Calu3 (cell line): ENCODE data around the gene ABCA4. TPM values are rescaled to one million over a fixed set of nuclear protein-coding genes. Genes with fewer than 3 reads are reported as not detected.
"Not testable (repeated sequence)": the region's sequence is repeated elsewhere in the genome, so short reads cannot be mapped to it uniquely, and the experiment has no call there.

Source experiments
- BruUV-seq: library from RNA; stranded (reverse); fragments of 400-500 nt; replicated peaks from 2 replicates; lab custom pipeline; 2021; lab: Mats Ljungman, UMichigan
- CTCF ChIA-PET: fragments of 300-600 bp; sonication (Branson Sonifier 250); formaldehyde crosslinking; loops from one replicate; lab custom pipeline; 2022; ENCODE audit warnings: antibody characterized with exemption; lab: Charles Lee
- DNase-seq: peaks from one replicate; pipeline ENCODE4 v3.0.0; 2022
- H3K27ac Mint-ChIP-seq: one replicate; pipeline ENCODE4 v1.8.0; 2022; ENCODE audit warnings: mixed read lengths; ENCODE audit not compliant: unreplicated experiment
- H3K27me3 Mint-ChIP-seq: one replicate; pipeline ENCODE4 v1.8.0; 2022; ENCODE audit warnings: mixed read lengths; ENCODE audit not compliant: unreplicated experiment
- H3K36me3 Mint-ChIP-seq: one replicate; pipeline ENCODE4 v1.8.0; 2022; ENCODE audit warnings: mild to moderate bottlenecking, moderate library complexity, mixed read lengths; ENCODE audit not compliant: insufficient read depth, unreplicated experiment
- H3K4me1 Mint-ChIP-seq: one replicate; pipeline ENCODE4 v1.8.0; 2022; ENCODE audit warnings: mild to moderate bottlenecking, low read depth, mixed read lengths; ENCODE audit not compliant: unreplicated experiment
- H3K4me3 Mint-ChIP-seq: one replicate; pipeline ENCODE4 v1.8.0; 2022; ENCODE audit warnings: mild to moderate bottlenecking, low read depth, moderate library complexity, mixed read lengths; ENCODE audit not compliant: unreplicated experiment
- H3K9me3 Mint-ChIP-seq: one replicate; pipeline ENCODE4 v1.8.0; 2022; ENCODE audit warnings: low read depth, mixed read lengths; ENCODE audit not compliant: unreplicated experiment
- CTCF ChIP-seq: fragments of 200-600 bp; IDR thresholded peaks from one replicate; pipeline ENCODE4 v1.8.0; 2022; ENCODE audit warnings: antibody characterized with exemption; ENCODE audit not compliant: unreplicated experiment
- intact Hi-C: fragments of 100-400 bp; cut with micrococcal nuclease; formaldehyde crosslinking; loops from one replicate; pipeline ENCODE4 v1.10.0; 2022; ENCODE audit not compliant: unreplicated experiment
- total RNA-seq: library from RNA; stranded (reverse); gene quantifications from 2 replicates; pipeline ENCODE4 v1.2.3, GENCODE V29; 2022

Gene ABCA4
- total RNA-seq, 1 experiment from 2014 or later: 0.31 TPM

DNA sequence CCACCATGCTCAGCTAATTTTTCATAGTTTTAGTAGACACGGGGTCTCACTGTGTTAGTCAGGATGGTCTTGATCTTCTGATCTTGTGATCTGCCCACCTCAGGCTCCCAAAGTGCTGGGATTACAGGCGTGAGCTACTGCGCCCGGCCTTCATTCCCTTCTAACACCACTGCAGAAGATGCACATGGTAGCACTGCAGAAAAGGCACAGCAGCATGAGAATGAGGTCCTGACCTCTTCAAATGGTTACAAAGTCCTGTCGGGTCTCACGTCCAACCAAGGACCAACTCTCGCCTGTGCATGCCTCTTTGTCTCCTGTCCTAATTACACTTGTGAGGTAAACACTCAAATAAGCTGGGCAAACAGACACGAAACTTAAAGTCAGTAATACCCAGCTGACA, 128.8 kb downstream of the ABCA4 start:
- no peak overlapping the region for H3K27ac Mint-ChIP-seq
- CTCF ChIA-PET: no interaction called here
- DNase-seq: no peak
- intact Hi-C loops: no loop called here
- peaks cover 29% of the 10 kb centered on the region for H3K27me3 Mint-ChIP-seq
- BruUV-seq: no TSS peak
- TF ChIP-seq CTCF: no peak
- H3K4me3 Mint-ChIP-seq: no peak overlapping the region
- H3K4me1 Mint-ChIP-seq: peaks cover 8% of the 10 kb centered on the region
- no peaks in the 10 kb centered on the region for H3K9me3 Mint-ChIP-seq
- H3K36me3 Mint-ChIP-seq: no peaks in the 10 kb centered on the region

- BruUV-seq: no TSS peak
- intact Hi-C loops: no loop called here
- CTCF ChIA-PET: no interaction called here
- Mint-ChIP-seq H3K36me3 (no peaks in the 10 kb centered on the region), H3K4me1 (peaks cover 8% of the 10 kb centered on the region), H3K27me3 (peaks cover 29% of the 10 kb centered on the region), H3K27ac (no peak overlapping the region), H3K4me3 (no peak overlapping the region), H3K9me3 (no peaks in the 10 kb centered on the region)
- no peak for DNase-seq
- TF ChIP-seq CTCF: no peak
These were observed 129.7 kb downstream of the ABCA4 start for GRCh38 chr1:93991271-93991670.

DNA sequence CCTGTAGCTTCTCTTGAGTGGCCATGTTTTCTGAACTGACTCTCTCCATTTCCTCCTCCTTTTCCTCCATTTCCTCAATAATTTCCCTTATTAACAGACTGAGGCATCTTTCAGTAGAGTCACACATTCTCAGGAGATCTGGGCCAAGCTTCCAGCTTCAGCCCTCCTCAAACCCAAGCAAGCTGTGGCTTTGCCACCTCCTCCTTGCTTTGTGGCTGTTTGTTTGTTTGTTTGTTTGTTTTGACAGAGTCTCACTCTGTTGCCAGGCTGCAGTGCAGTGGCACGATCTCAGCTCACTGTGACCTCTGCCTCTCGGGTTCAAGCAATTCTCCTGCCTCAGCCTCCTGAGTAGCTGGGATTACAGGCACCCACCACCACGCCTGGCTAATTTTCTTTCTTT, 130.5 kb downstream of the ABCA4 start:
- CTCF ChIA-PET, H3K4me1 Mint-ChIP-seq, H3K4me3 Mint-ChIP-seq, BruUV-seq, H3K27ac Mint-ChIP-seq, DNase-seq, H3K36me3 Mint-ChIP-seq, intact Hi-C loops, H3K9me3 Mint-ChIP-seq: not testable (repeated sequence)
- peaks cover 21% of the 10 kb centered on the region for H3K27me3 Mint-ChIP-seq

- H3K27ac Mint-ChIP-seq: no peak overlapping the region
- intact Hi-C loops: no loop called here
- DNase-seq: no peak
- no peak overlapping the region for H3K4me3 Mint-ChIP-seq
- CTCF ChIA-PET: no interaction called here
- no peak for TF ChIP-seq CTCF
- H3K4me1 Mint-ChIP-seq: peaks cover 8% of the 10 kb centered on the region
- H3K27me3 Mint-ChIP-seq: peaks cover 16% of the 10 kb centered on the region
- no peaks in the 10 kb centered on the region for H3K36me3 Mint-ChIP-seq
- H3K9me3 Mint-ChIP-seq: no peaks in the 10 kb centered on the region
- BruUV-seq: no TSS peak
These were observed 130.9 kb downstream of the ABCA4 start for GRCh38 chr1:93990010-93990409.

- no peak overlapping the region for H3K4me3 Mint-ChIP-seq
- no peak overlapping the region for H3K27ac Mint-ChIP-seq
- H3K36me3 Mint-ChIP-seq: no peaks in the 10 kb centered on the region
- H3K27me3 Mint-ChIP-seq: peaks cover 15% of the 10 kb centered on the region
- no peaks in the 10 kb centered on the region for H3K9me3 Mint-ChIP-seq
- CTCF ChIA-PET: no interaction called here
- intact Hi-C loops: no loop called here
- no peak for DNase-seq
- BruUV-seq: no TSS peak
- no peak for TF ChIP-seq CTCF
- peaks cover 8% of the 10 kb centered on the region for H3K4me1 Mint-ChIP-seq
These were observed 131.3 kb downstream of the ABCA4 start for GRCh38 chr1:93989601-93990000.
